Panc1 (cell line): ENCODE data around the gene RPS28. TPM values are rescaled to one million over a fixed set of nuclear protein-coding genes. Genes with fewer than 3 reads are reported as not detected.

Experiments used
- ATAC-seq: fragments of 200-7000 bp; cut with Tn5 transposase; 2 replicates; pipeline ENCODE4 v1.9.1; 2020; ENCODE audit warnings: mild to moderate bottlenecking, moderate library complexity
- BruUV-seq: library from RNA; stranded (reverse); fragments of 400-500 nt; replicated peaks from 2 replicates; lab custom pipeline; 2021; lab: Mats Ljungman, UMichigan
- CTCF ChIA-PET: fragments of 300-600 bp; sonication (Branson Sonifier 250); formaldehyde crosslinking; loops from one replicate; lab custom pipeline; 2022; ENCODE audit warnings: antibody characterized with exemption; lab: Charles Lee
- POLR2A ChIA-PET: fragments of 300-600 bp; sonication (Branson Sonifier 250); formaldehyde crosslinking; loops from one replicate; lab custom pipeline; 2022; ENCODE audit warnings: antibody characterized with exemption; lab: Charles Lee
- DNase-seq: peaks from one replicate; pipeline ENCODE4 v3.0.0-alpha.2; 2010; ENCODE audit warnings: low read depth, low spot score
- H3K27ac ChIP-seq: 2 replicates; pipeline ENCODE4 v1.5.1; 2011; ENCODE audit warnings: mild to moderate bottlenecking, low read length, inconsistent platforms
- H3K27me3 ChIP-seq: fragments of 200-500 bp; sonication (Bioruptor generic); 2 replicates; pipeline ENCODE4 v1.6.0; 2014; ENCODE audit warnings: low read length, inconsistent platforms; ENCODE audit not compliant: control insufficient read depth, insufficient read depth
- H3K36me3 ChIP-seq: fragments of 200-500 bp; sonication (Bioruptor generic); 2 replicates; pipeline ENCODE4 v1.5.1; 2014; ENCODE audit warnings: inconsistent platforms, mild to moderate bottlenecking, low read length, moderate library complexity; ENCODE audit not compliant: control insufficient read depth, insufficient read depth
- H3K4me1 ChIP-seq: 2 replicates; pipeline ENCODE4 v1.5.1; 2011; ENCODE audit warnings: inconsistent platforms, mild to moderate bottlenecking, low read length, moderate library complexity; ENCODE audit not compliant: control insufficient read depth, insufficient read depth
- H3K4me3 ChIP-seq, 2 experiments: 2 replicates each; pipeline ENCODE4 v1.5.1; 2011 to 2012; ENCODE audit warnings: low read depth in 2 of 2, low read length in 2 of 2, mild to moderate bottlenecking in 2 of 2, inconsistent platforms in 1 of 2, moderate library complexity in 1 of 2
- H3K9me3 ChIP-seq: fragments of 200-500 bp; sonication (Bioruptor generic); 2 replicates; pipeline ENCODE4 v1.5.1; 2014; ENCODE audit warnings: low read depth, mild to moderate bottlenecking, inconsistent platforms, low read length, moderate library complexity; ENCODE audit not compliant: control insufficient read depth, insufficient read depth
- POLR2AphosphoS5 ChIP-seq: IDR thresholded peaks from 2 replicates; pipeline ENCODE4 v1.6.1; 2012; ENCODE audit warnings: mild to moderate bottlenecking, low read depth, low read length, moderate library complexity
- SIN3A ChIP-seq: IDR thresholded peaks from 2 replicates; pipeline ENCODE4 v1.6.1; 2012; ENCODE audit warnings: low read depth, mild to moderate bottlenecking, low read length, moderate library complexity, borderline replicate concordance; ENCODE audit not compliant: insufficient read depth
- TCF7L2 ChIP-seq: IDR thresholded peaks from 2 replicates; pipeline ENCODE4 v1.6.1; 2011; ENCODE audit warnings: mild to moderate bottlenecking, low read depth, low read length, inconsistent platforms
- in situ Hi-C: cut with HindIII; loops from 2 replicates; pipeline ENCODE4 v1.10.0; 2016; ENCODE audit warnings: low sequenced_read_pairs, low pct_unique_long_range_greater_than_20kb
- intact Hi-C: fragments of 100-400 bp; cut with micrococcal nuclease; formaldehyde crosslinking; loops from one replicate; pipeline ENCODE4 v1.10.0; 2022; ENCODE audit not compliant: unreplicated experiment
- total RNA-seq: library from RNA; stranded (reverse); gene quantifications from one replicate; pipeline ENCODE4 v1.2.1, GENCODE V29; 2021; ENCODE audit not compliant: unreplicated experiment
- TF ChIP-seq, protein P1 (sequence below), 2 experiments: IDR thresholded peaks; 2 replicates each; pipeline ENCODE4 v1.6.1; 2011 to 2012; ENCODE audit warnings: low read depth in 2 of 2, control low read depth in 1 of 2, low read length in 1 of 2, mild to moderate bottlenecking in 1 of 2, moderate library complexity in 1 of 2; ENCODE audit not compliant: insufficient read depth in 1 of 2
- TF ChIP-seq, protein P2 (sequence below): fragments of 450-650 bp; IDR thresholded peaks from 2 replicates; pipeline ENCODE4 v1.5.1; 2017; ENCODE audit warnings: mild to moderate bottlenecking

The RPS28 gene
- total RNA-seq, 1 experiment from 2014 or later = 1,096 TPM

DNA sequence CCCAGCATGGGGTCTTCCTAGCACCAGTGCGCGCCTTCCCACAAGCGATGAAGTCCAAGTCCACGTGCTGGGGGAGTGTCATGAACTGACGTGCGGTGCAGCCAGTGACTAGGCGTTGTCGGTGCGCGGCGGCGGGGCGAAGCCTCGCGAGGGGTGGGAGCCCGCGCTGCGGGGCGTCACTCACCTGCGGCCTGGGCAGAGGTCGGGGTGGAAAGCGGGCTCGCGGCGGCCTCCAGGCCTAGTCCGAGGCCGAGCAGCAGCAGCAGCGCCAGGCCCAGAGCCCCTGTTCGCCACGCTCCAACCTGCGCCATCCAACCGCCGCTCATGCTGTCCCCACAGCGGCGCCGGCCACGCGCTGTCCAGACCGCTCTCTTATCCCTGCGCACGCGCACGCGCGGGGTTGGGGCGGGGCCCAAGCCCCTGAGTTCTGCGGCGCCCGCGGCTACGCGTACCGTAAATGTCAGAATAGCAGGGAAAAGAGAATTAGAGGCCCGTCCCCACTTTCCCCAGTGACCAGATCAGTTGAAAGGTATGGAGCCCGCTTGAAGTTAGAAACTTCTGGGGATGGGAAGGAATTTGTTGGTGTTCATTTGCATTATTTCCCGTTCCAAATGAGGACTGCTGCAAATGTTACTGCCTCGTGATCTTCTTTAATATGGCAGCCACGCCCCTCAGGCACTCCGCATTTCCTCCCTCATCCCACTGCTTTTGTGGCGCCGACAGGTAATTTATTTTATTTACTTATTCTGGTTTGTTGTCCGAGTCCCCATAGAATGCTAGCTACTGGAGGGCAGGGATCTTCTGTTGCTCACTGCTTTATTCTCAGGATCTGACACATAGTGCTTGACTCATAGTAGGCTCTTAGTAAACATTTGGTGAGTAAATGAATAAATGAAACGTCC, 13.1 kb upstream of the RPS28 start, which contains the start of gene CD320:
Gene CD320, minus strand, starts transcription at position 394 of the 902 bp plus-strand sequence. Its CDS starts 68 bp downstream, at position 326.
- ChIA-PET POLR2A (no interaction called here), CTCF (no interaction called here)
- BruUV-seq = TSS peak; percentile 72
- in situ Hi-C loops (no loop called here), intact Hi-C loops (no loop called here)
- Histone ChIP-seq H3K27ac (peak within 1 kb of the TSS; percentile 86), H3K36me3 (no peaks in the 10 kb centered on the region; the same call in 1 of the 2 replicates), H3K4me1 (peaks cover 11% of the 10 kb centered on the region), H3K27me3 (no peaks in the 10 kb centered on the region), H3K9me3 (no peaks in the 10 kb centered on the region), H3K4me3 (peak within 1 kb of the TSS; percentile 51 to 78)
- peak; percentile 94 for ATAC-seq
- TF ChIP-seq, protein P1, sequence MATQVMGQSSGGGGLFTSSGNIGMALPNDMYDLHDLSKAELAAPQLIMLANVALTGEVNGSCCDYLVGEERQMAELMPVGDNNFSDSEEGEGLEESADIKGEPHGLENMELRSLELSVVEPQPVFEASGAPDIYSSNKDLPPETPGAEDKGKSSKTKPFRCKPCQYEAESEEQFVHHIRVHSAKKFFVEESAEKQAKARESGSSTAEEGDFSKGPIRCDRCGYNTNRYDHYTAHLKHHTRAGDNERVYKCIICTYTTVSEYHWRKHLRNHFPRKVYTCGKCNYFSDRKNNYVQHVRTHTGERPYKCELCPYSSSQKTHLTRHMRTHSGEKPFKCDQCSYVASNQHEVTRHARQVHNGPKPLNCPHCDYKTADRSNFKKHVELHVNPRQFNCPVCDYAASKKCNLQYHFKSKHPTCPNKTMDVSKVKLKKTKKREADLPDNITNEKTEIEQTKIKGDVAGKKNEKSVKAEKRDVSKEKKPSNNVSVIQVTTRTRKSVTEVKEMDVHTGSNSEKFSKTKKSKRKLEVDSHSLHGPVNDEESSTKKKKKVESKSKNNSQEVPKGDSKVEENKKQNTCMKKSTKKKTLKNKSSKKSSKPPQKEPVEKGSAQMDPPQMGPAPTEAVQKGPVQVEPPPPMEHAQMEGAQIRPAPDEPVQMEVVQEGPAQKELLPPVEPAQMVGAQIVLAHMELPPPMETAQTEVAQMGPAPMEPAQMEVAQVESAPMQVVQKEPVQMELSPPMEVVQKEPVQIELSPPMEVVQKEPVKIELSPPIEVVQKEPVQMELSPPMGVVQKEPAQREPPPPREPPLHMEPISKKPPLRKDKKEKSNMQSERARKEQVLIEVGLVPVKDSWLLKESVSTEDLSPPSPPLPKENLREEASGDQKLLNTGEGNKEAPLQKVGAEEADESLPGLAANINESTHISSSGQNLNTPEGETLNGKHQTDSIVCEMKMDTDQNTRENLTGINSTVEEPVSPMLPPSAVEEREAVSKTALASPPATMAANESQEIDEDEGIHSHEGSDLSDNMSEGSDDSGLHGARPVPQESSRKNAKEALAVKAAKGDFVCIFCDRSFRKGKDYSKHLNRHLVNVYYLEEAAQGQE (IDR thresholded peaks at IDR 0.05; ENCODE audit: insufficient read depth in 1 of 2, low read depth in 2 of 2, low read length in 1 of 2) = no peak
- peak; percentile 95 for TF ChIP-seq POLR2AphosphoS5
- peak; percentile 89; the same call in 1 of the 2 replicates for TF ChIP-seq SIN3A
- peak; percentile 77 for TF ChIP-seq TCF7L2
- peak; percentile 69 for DNase-seq

DNA sequence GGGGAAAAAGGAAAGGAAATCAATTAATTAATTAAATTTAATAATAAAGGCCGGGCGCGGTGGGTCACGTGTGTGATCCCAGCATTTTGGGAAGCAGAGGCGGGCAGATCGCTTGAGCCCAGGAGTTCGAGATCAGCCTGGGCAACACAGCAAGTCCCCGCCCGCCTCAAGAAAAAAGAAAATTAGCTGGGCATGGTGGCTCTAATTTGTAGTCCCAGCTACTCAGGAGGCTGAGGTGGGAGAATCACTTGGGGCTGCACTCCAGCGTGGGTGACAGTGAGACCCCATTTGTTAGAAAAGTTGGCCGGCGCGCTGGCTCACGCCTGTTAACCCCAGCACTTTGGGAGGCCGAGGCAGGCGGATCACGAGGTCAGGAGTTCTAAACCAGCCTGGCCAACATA, 12.4 kb upstream of the RPS28 start:
- Histone ChIP-seq H3K9me3 (no peaks in the 10 kb centered on the region), H3K27ac (no peak overlapping the region; the same call in 1 of the 2 replicates), H3K4me1 (peaks cover 11% of the 10 kb centered on the region), H3K4me3 (peak overlapping the region; percentile 51 to 78), H3K27me3 (no peaks in the 10 kb centered on the region), H3K36me3 (no peaks in the 10 kb centered on the region; the same call in 1 of the 2 replicates)
- intact Hi-C loops (no loop called here), in situ Hi-C loops (no loop called here)
- no peak for ATAC-seq
- no peak for TF ChIP-seq POLR2AphosphoS5
- TF ChIP-seq SIN3A = no peak
- TF ChIP-seq, protein P2, sequence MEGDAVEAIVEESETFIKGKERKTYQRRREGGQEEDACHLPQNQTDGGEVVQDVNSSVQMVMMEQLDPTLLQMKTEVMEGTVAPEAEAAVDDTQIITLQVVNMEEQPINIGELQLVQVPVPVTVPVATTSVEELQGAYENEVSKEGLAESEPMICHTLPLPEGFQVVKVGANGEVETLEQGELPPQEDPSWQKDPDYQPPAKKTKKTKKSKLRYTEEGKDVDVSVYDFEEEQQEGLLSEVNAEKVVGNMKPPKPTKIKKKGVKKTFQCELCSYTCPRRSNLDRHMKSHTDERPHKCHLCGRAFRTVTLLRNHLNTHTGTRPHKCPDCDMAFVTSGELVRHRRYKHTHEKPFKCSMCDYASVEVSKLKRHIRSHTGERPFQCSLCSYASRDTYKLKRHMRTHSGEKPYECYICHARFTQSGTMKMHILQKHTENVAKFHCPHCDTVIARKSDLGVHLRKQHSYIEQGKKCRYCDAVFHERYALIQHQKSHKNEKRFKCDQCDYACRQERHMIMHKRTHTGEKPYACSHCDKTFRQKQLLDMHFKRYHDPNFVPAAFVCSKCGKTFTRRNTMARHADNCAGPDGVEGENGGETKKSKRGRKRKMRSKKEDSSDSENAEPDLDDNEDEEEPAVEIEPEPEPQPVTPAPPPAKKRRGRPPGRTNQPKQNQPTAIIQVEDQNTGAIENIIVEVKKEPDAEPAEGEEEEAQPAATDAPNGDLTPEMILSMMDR = no peak
- TF ChIP-seq TCF7L2 = no peak
- TF ChIP-seq, protein P1 (IDR thresholded peaks at IDR 0.05; ENCODE audit: insufficient read depth in 1 of 2, low read depth in 2 of 2, low read length in 1 of 2) = no peak
- POLR2A ChIA-PET = no interaction called here
- DNase-seq = no peak
- CTCF ChIA-PET = no interaction called here
- no TSS peak for BruUV-seq
